Skeletal muscle satellite cell (primary cell): Measurements from ENCODE around the gene PADI4.
"Not testable (repeated sequence)": the region's sequence is repeated elsewhere in the genome, so short reads cannot be mapped to it uniquely, and the experiment has no call there.

Experiments used
- H3K27me3 ChIP-seq: 2 replicates; pipeline ENCODE4 v1.7.0; 2013; ENCODE audit warnings: low read length; ENCODE audit not compliant: control insufficient read depth, insufficient read depth
- H3K36me3 ChIP-seq: 2 replicates; pipeline ENCODE4 v1.7.0; 2013; ENCODE audit warnings: mild to moderate bottlenecking, control low read depth, low read length; ENCODE audit not compliant: insufficient read depth
- H3K4me1 ChIP-seq: 2 replicates; pipeline ENCODE4 v1.7.0; 2013; ENCODE audit warnings: low read length; ENCODE audit not compliant: control insufficient read depth, insufficient read depth
- H3K4me2 ChIP-seq: 2 replicates; pipeline ENCODE4 v1.7.0; 2013; ENCODE audit warnings: mild to moderate bottlenecking, low read length
- H3K4me3 ChIP-seq: 2 replicates; pipeline ENCODE4 v1.7.0; 2013; ENCODE audit warnings: low read length
- H3K9ac ChIP-seq: 2 replicates; pipeline ENCODE4 v1.7.0; 2013; ENCODE audit warnings: mild to moderate bottlenecking, low read depth, low read length, moderate library complexity
- H3K9me3 ChIP-seq: replicated peaks from 2 replicates; pipeline ENCODE4 v1.7.0; 2013; ENCODE audit warnings: mild to moderate bottlenecking, control low read depth, low read length

PADI4 gene

GRCh38 chr1:17318262-17318661 is 10.3 kb downstream of the PADI4 start:
- no peak overlapping the region for H3K4me3 ChIP-seq
- H3K4me2 ChIP-seq: no peak overlapping the region
- H3K36me3 ChIP-seq: no peaks in the 10 kb centered on the region
- peaks cover 49% of the 10 kb centered on the region for H3K27me3 ChIP-seq
- no peak overlapping the region for H3K9ac ChIP-seq
- H3K4me1 ChIP-seq: no peaks in the 10 kb centered on the region
- H3K9me3 ChIP-seq: peaks cover 6% of the 10 kb centered on the region

GRCh38 chr1:17319561-17320350 is 11.8 kb downstream of the PADI4 start:
- no peaks in the 10 kb centered on the region for H3K36me3 ChIP-seq
- no peak overlapping the region for H3K9ac ChIP-seq
- peak overlapping the region; percentile 45 for H3K4me3 ChIP-seq
- no peaks in the 10 kb centered on the region for H3K4me1 ChIP-seq
- H3K9me3 ChIP-seq: peaks cover 6% of the 10 kb centered on the region
- peaks cover 48% of the 10 kb centered on the region for H3K27me3 ChIP-seq
- H3K4me2 ChIP-seq: peak overlapping the region; percentile 70

- not testable (repeated sequence) for H3K9ac ChIP-seq, H3K36me3 ChIP-seq, H3K4me1 ChIP-seq, H3K9me3 ChIP-seq, H3K4me3 ChIP-seq, H3K4me2 ChIP-seq
- peaks cover 48% of the 10 kb centered on the region for H3K27me3 ChIP-seq
These were observed 13.9 kb downstream of the PADI4 start for GRCh38 chr1:17321857-17322390.

GRCh38 chr1:17328855-17329254 is 20.9 kb downstream of the PADI4 start:
- Histone ChIP-seq H3K9ac (no peak overlapping the region), H3K27me3 (peaks cover 41% of the 10 kb centered on the region), H3K4me3 (no peak overlapping the region), H3K4me2 (no peak overlapping the region), H3K36me3 (no peaks in the 10 kb centered on the region), H3K4me1 (no peaks in the 10 kb centered on the region), H3K9me3 (no peaks in the 10 kb centered on the region)

GRCh38 chr1:17329610-17330009 is 21.6 kb downstream of the PADI4 start:
- no peaks in the 10 kb centered on the region for H3K9me3 ChIP-seq
- H3K4me3 ChIP-seq: no peak overlapping the region
- no peaks in the 10 kb centered on the region for H3K4me1 ChIP-seq
- H3K9ac ChIP-seq: no peak overlapping the region
- H3K4me2 ChIP-seq: no peak overlapping the region
- peaks cover 40% of the 10 kb centered on the region for H3K27me3 ChIP-seq
- no peaks in the 10 kb centered on the region for H3K36me3 ChIP-seq

GRCh38 chr1:17330856-17331255 is 22.9 kb downstream of the PADI4 start:
- Histone ChIP-seq H3K27me3 (peaks cover 34% of the 10 kb centered on the region), H3K4me1 (no peaks in the 10 kb centered on the region), H3K9me3 (no peaks in the 10 kb centered on the region), H3K4me3 (no peak overlapping the region), H3K9ac (no peak overlapping the region), H3K4me2 (no peak overlapping the region), H3K36me3 (no peaks in the 10 kb centered on the region)

GRCh38 chr1:17333081-17333480 is 25.1 kb downstream of the PADI4 start:
- H3K4me1 ChIP-seq: no peaks in the 10 kb centered on the region
- H3K9ac ChIP-seq: no peak overlapping the region
- H3K9me3 ChIP-seq: no peaks in the 10 kb centered on the region
- H3K27me3 ChIP-seq: peaks cover 32% of the 10 kb centered on the region
- H3K36me3 ChIP-seq: no peaks in the 10 kb centered on the region
- H3K4me2 ChIP-seq: no peak overlapping the region
- H3K4me3 ChIP-seq: no peak overlapping the region

- no peaks in the 10 kb centered on the region for H3K4me1 ChIP-seq
- H3K9me3 ChIP-seq: no peaks in the 10 kb centered on the region
- H3K4me3 ChIP-seq: no peak overlapping the region
- H3K27me3 ChIP-seq: peaks cover 30% of the 10 kb centered on the region
- H3K9ac ChIP-seq: no peak overlapping the region
- H3K36me3 ChIP-seq: no peaks in the 10 kb centered on the region
- H3K4me2 ChIP-seq: no peak overlapping the region
These were observed 28.1 kb downstream of the PADI4 start for GRCh38 chr1:17335821-17336710.

- Histone ChIP-seq H3K4me2 (no peak overlapping the region), H3K27me3 (peaks cover 25% of the 10 kb centered on the region), H3K9me3 (no peaks in the 10 kb centered on the region), H3K36me3 (no peaks in the 10 kb centered on the region), H3K4me3 (no peak overlapping the region), H3K9ac (no peak overlapping the region), H3K4me1 (no peaks in the 10 kb centered on the region)
These were observed 30.9 kb downstream of the PADI4 start for GRCh38 chr1:17338706-17339493.

GRCh38 chr1:17339521-17339920 is 31.5 kb downstream of the PADI4 start:
- H3K4me1 ChIP-seq: no peaks in the 10 kb centered on the region
- H3K4me2 ChIP-seq: no peak overlapping the region
- H3K27me3 ChIP-seq: peaks cover 24% of the 10 kb centered on the region
- H3K9me3 ChIP-seq: no peaks in the 10 kb centered on the region
- no peak overlapping the region for H3K9ac ChIP-seq
- H3K36me3 ChIP-seq: no peaks in the 10 kb centered on the region
- H3K4me3 ChIP-seq: no peak overlapping the region

GRCh38 chr1:17340358-17340757 is 32.4 kb downstream of the PADI4 start:
- Histone ChIP-seq H3K4me2 (no peak overlapping the region), H3K4me3 (no peak overlapping the region), H3K36me3 (no peaks in the 10 kb centered on the region), H3K9ac (no peak overlapping the region), H3K4me1 (no peaks in the 10 kb centered on the region), H3K9me3 (no peaks in the 10 kb centered on the region), H3K27me3 (peaks cover 21% of the 10 kb centered on the region)
